Stimulated activated CD4-positive, alpha-beta T cell treated with anti-CD3 and anti-CD28 coated beads, Interleukin-2, amount 100 ng/mL, for 48 hours (primary cell): ENCODE measurements around the gene DPM1.

ENCODE experiments used
- DNase-seq, 2 donors: peaks; one replicate each; pipeline ENCODE4 v3.0.0-alpha.2; 2020

Gene DPM1

DNA sequence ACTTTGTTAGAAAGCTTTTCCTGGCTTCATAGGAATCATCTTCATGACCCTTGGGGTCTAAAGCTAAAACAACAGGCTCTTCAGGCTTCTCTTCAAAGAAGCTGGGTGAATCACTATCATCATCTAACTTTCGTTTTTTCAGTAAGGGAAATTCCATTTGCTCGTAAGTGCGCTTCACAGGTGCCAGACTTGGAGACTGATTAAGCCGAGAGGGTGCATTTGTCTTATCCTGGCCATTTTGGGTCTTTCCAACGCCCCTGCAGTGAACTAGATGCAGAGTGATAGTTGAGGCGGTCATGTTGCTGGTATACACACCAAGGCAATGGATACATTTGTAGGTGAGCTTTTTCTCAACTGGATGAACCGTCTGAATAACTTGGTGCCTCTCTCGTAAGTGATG is 65.9 kb downstream of the DPM1 start:
- no peak for DNase-seq

DNA sequence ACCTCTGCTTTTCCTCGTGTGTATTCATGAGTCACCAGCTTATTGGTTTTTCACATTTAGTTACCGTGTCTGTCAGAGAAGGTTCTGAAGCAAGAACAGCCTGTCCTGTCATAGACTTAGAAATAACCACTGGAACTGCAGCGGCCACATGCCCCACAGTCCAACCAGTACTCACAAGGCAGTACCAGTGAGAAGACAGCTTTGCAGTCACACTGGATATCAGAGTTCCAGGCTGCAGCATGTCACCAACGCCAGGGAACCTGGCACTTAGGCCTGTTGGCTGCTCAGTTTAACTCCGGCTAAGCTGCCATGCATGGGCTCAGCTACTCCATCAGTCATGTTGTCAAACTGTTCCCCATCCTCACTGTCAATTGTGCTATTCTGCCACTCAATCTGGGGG is 67.2 kb downstream of the DPM1 start:
- no peak for DNase-seq

DNA sequence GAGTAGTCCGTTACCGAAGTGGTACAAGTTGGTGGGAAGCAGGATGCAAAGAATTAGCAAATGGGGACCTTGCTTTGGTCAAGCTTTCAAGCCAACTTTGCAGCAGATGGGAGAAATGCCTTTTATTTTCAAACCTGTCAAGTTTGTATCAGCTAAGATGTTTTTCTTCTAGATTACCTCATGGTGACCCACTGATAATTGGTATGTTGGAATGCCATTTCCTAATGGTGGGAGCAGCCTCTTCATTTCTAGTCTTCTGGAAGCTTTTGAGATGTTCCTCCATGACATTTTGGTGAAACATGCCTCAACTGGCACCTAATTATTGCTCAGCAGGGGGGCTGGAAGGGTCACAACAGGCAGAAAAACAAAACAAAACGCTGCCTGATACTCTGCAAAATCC is 70.8 kb downstream of the DPM1 start:
- no peak for DNase-seq

DNA sequence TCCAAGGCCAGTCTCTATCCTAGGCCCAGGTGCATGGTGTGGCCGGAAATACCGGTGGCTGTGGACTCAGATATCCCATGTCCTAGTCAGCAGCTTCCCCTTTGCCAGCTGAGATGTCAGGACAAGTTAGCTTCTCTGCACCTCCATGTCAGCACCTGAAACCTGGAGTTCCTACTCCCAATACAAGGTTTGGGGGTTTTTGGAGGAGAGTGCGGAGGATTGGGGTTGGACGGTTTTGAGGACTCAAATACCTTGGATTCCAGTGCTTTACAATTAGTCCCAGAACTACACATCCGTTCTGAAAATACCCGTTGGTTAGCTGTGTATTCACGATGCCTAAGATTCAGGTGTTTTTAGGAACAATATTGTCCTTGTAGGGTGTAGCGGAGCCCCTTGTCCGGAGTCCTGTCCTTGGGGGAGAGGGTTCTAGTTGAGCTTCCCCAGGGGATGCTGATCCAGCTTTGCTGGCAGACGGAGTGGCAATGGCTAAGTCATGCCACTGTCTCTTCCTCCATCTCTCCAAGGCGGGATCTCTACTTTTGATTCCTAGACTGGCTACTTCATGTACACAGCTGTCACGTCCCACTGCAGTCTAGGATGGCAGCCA is 72.0 kb downstream of the DPM1 start:
- DNase-seq, result no peak

DNA sequence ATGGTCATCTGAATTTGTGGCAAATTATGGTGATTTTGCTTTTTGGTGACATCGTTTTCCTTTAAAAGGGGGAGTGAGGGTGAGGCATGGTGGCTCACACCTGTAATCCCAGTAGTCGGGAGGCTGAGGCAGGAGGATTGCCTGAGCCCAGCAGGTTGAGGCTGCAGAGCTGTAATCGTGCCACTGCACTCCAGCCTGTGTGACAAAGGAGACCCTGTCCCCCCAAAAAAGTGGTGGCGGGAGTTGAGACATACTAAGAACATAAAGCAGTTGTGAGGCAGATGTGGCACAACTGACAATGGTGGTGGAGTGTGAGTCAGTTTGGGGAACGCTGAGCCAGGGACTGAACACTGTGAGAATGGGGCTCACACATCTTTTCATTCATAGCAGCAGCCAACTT is 72.6 kb downstream of the DPM1 start:
- DNase-seq, result no peak

DNA sequence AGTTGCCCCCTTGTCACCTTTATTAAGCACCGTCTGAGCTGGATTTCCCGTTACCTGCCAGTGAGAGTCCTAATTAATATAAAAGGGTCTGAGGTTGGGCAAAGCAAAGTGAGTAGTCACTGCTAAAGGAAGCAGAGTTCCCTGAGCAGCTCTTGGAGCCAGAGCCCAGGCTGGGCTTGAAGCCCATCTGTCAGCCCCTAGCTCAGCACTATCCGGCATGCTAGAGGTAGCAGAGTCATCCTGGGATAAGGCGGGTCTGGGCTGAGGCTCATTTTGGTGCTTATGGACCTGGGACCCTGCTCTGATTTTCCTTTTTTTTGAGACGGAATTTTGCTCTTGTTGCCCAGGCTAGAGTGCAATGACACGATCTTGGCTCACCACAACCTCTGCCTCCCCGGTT is 73.3 kb downstream of the DPM1 start:
- DNase-seq, result no peak
